Stimulated activated CD8-positive, alpha-beta memory T cell treated with anti-CD3 and anti-CD28 coated beads, Interleukin-15, amount 100 ng/mL, for 1 hour (primary cell): ENCODE results near the gene PPA2.
"Not testable (repeated sequence)": the region's sequence is repeated elsewhere in the genome, so short reads cannot be mapped to it uniquely, and the experiment has no call there.

Experiments
- DNase-seq: peaks from one replicate; pipeline ENCODE4 v3.0.0-alpha.2; 2020; ENCODE audit warnings: low read depth

Gene PPA2

GRCh38 chr4:105458541-105458940, 15.3 kb downstream of the PPA2 start:
- DNase-seq, result not testable (repeated sequence)

DNA sequence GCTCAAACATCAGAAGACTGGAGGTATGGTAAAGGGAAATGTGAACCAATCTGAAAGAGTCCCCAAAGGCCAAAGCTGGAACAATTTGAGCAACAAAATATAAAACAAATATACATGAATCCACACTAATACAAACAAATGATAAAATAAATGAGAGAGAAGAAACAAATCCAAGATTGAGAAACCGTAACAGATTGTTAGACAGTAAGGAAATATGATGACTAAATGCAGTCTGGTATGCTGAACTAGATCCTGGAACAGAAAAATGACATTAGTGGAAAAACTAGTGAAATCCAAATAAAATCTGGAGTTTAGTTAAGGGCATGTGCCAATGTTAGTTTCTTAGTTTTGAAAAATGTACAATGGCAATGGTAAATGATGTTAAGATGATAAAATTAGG, 15.9 kb downstream of the PPA2 start:
- no peak for DNase-seq

- DNase-seq, result no peak
Observed at GRCh38 chr4:105455998-105456397, 17.9 kb downstream of the PPA2 start.

DNA sequence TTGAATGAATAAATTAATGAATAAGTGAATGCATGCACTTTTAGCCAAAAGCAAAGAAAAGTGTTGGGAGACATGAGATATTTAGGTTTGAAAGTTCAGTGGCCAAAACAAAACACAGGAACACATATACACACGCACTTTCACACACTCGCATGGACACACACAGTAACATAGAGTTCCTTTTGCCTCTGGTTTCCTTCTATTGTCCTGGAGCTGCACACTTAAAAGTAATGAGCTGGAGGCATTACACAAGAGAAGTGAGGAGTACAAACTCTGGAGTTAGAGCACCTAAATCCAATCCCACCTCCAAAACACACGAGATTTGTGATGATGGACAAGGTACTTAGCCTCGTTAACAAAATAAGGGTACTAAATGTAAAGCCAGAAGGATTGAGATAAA, 18.7 kb downstream of the PPA2 start:
- no peak for DNase-seq

DNA sequence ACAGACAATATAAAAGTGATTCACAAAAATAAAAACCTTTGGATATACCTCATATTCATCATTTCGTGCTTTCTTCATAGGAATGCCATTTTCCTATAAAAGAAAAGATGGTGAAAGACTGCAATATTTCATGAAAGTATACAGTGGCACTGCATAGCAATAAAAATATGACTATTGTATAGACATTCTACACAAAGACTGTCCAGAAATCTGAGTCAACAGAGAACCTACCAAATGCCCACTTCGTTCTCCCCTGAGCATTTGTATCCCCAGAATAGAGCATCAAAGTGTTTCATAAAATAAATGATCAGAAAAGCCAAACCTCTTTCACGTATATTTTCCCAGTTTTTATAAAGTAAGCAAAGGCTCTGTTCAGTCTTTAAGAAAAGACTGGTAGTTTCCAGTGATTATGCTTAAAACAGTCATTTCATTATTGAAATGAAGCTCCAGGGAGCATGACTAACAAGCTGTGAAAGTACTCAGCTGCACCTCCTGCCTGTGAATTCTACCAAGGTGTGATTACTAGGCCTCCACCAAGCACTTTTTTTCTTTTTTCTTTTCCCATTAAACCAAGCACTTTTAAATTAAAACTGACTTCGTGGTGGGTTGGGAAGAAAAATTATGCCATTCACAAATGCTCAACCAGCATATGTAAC, 20.2 kb downstream of the PPA2 start:
- no peak for DNase-seq

- no peak for DNase-seq
Observed at GRCh38 chr4:105451346-105451745, 22.5 kb downstream of the PPA2 start.

GRCh38 chr4:105440890-105441289, 33.0 kb downstream of the PPA2 start:
- no peak for DNase-seq

DNA sequence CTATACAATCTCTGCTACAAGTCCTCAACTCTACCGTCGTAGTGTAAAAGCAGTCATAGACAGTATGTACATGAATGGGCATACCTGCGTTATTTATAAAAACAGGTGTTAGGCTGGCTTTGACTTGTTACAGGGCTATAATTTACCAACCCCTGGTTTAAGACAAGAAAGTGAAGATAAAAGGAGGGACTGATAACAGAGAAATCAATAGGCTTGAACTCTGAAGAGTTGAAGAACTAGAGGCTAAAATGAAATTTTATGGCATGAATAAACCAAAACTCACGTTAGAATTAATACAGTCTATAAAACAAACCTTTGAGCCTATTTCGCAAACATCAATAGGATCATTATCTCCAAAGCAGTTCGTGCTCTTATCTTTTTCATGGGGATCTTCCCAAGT, 36.2 kb downstream of the PPA2 start:
- DNase-seq, result no peak

DNA sequence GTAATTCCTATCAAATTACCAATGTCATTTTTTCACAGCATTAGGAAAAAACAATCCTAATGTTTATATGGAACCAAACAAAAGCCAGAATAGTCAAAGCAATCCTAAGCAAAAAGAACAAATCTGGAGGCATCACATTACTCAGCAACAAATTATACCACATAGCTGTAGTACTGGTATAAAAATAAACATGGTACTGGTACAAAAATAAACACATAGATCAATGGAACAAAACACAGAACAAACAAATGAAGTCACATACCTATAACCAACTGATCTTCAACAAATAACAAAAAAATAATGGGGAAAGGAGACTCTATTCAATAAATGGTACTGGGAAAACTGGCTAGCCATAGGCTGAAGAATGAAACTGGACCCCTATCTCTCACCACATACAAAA, 37.4 kb downstream of the PPA2 start:
- DNase-seq, result no peak

DNA sequence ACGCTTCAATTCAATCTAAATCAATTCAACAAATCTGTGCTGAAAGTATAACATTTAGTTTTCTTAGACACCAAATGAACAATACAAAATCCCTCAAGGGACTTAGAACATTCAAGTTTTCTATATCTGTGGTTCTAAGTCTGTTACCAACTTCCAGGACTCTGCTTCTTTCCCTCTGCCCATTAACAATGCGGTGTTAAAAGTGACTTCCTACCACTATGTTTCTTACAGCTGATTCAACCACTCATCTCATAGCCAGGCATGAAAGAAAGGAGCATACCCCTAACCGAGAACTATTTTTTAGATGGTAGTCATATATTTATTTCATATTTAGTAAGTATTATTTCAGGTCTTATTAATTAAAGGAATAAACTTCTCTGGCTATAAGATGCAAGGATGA, 38.9 kb downstream of the PPA2 start:
- no peak for DNase-seq

- no peak for DNase-seq
Observed at GRCh38 chr4:105433421-105433820, 40.4 kb downstream of the PPA2 start.

- no peak for DNase-seq
Observed at GRCh38 chr4:105432438-105432837, 41.4 kb downstream of the PPA2 start.

DNA sequence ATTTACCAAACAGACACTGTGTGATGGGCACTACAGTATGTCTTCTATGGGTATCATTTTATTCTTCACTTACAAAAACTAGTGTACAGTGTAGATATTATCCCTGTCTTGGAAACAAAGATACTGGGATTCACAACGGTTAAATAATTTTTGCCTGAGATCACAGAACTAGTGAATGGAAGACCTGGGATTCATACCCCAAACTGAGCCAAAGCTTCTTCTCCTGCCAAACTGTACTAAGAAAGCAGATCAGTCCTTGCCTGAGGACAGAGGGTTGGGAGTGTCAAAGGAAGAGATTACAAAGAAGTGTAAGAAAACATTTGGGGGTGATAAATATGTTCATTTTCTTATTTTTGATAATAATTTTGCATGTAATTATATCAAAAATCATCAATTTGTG, 43.1 kb downstream of the PPA2 start:
- DNase-seq, result no peak

DNA sequence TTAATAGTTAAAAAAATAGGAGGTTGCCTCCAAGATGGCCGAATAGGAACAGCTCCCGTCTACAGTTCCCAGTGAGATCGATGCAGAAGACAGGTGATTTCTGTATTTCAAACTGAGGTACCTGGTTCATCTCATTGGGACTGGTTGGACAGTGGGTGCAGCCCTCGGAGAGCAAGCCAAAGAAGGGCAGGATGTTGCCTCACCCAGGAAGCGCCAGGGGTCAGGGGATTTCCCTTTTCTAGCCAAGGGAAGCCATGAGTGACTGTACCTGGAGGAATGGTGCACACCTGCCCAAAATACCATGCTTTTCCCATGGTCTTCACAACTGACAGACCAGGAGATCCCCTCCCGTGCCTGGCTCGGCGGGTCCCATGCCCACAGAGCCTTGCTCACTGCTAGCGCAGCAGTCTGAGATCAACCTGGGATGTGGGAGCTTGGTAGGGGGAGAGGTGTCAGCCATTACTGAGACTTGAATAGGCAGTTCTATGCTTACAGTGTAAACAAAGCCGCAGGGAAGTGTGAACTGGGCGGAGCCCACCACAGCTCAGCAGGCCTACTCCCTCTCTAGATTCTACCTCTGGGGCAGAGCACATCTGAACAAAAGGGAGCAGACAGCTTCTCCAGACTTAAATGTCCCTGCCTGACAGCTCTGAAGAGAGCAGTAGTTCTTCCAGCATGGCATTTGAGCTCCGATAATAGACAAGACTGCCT, 47.5 kb downstream of the PPA2 start:
- no peak for DNase-seq

GRCh38 chr4:105422207-105422920, 51.5 kb downstream of the PPA2 start:
- DNase-seq, result no peak

DNA sequence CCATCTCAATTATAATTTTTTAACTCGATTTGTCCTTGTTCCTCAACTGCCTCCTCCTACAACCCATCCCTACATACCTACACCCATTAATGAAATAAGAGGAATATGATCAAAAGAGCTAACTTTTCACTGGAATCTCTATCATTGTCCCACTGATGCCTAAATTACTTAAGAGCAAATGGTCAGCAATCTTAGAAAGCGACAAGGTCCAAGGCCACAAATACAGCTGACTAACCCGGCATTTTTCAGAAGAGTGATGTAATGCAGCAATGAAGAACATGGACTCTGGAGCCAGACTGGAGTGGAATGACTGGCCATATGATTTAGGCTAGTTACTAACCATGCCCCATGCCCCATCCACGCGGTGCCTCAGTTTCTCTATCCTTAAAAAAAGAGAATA, 56.2 kb downstream of the PPA2 start:
- DNase-seq, result no peak

DNA sequence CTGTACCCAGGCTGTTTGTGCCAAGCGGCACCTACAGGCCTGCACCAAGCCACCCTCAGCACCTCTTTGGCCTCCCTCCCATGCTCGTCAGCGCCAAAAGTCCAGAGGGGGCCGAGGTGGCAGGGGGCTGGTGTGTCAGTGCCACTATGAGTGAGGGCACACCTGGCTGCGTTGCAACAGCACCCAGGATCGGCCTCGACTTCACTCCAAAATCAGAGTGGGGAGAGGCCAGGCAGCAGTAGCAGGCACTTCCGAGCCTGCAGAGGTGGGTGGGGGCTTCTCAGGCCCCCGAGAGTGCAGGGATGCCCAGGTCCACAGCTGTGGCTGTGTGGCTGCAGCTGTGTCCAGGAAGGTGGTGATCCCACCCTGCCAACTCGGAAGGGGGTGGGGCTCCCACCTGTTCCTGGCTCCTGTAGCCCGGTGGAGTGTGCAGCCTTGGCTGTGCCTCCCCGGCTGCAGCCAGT, 58.5 kb downstream of the PPA2 start:
- no peak for DNase-seq

GRCh38 chr4:105414316-105414715, 59.5 kb downstream of the PPA2 start:
- DNase-seq, result no peak

DNA sequence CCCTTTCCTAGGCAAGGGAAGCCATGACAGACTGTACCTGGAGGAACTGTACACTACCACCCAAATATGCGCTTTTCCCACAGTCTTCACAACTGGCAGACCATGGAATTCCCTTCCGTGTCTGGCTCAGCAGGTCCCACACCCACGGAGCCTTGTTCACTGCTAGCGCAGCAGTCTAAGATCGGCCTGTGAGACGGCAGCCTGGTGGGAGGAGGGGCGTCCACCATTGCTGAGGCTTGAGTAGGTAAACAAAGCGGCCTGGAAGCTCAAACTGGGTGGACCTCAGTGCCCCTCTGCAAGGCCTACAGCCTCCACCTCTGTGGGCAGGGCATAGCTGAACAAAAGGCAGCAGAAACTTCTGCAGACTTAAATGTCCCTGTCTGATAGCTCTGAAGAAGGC, 64.7 kb downstream of the PPA2 start:
- not testable (repeated sequence) for DNase-seq

DNA sequence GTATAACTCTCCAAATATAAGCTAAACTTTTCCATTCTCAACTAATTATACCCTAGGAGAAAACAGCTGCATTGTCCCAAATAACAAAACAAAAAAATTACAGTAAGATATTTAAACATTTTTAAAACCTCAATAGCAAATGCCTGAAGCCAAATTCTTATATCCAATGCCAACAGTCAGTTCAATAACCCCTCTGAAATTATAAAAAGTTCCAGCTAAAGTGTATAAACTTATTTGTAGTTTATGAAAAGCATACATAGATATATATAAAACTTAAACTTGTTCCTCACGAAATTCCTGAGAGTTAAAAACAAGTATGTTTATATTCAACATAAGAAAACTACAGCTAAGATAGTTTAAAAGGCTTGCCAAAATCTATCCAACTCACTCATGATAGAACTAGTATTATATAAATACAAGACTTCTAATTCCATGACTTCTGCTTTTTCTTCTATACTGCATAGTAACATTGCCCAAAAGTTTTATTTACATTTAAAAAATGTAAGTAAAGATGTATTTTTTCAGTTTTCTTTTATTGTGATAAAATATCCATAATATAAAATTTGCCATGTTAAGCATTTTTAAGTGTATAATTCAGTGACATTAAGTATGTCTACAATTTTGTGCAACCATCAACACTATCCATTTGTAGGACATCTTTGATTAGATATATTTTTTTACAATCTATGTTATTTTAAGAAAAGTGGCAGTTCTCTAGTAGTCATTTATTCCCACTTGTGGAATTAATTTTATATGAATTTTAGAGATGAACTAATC, 72.8 kb downstream of the PPA2 start:
- no peak for DNase-seq

DNA sequence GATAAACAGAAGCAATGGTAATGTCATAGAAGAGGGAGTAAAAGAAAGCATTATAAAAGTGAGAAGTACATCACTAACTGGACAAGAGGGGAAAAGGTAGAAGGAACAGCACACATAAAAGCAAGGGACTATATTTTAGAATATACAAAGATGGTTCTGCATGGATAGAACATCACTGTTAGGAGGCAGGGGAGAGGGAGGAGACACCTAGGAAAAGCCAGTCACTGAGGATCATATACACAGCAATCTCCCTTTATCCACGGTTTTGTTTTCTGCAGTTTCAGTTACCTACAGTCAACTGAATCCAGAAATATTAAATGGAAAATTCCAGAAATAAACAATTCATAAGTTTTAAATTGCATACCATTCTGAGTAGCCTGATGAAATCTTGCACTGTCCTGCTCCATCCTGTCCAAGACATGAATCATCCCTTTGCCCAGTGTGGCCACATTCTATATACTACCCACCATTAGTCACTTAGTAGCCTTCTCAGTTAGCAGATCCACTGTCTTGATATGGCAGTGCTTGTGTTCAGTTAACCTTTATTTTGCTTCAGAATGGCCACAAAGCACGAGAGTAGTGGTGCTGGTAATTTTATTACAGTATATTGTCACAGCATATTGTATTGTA, 74.2 kb downstream of the PPA2 start:
- no peak for DNase-seq

GRCh38 chr4:105392858-105393257, 81.0 kb downstream of the PPA2 start:
- DNase-seq, result no peak
